NB4 (cell line): ENCODE data around the gene SEMA3C.
"Not testable (repeated sequence)": the region's sequence is repeated elsewhere in the genome, so short reads cannot be mapped to it uniquely, and the experiment has no call there.

Source experiments
- DNase-seq: peaks from one replicate; pipeline ENCODE4 v3.0.0; 2010; ENCODE audit warnings: low read depth
- H3K4me3 ChIP-seq: one replicate; pipeline ENCODE4 v1.5.1; 2011; ENCODE audit warnings: mild to moderate bottlenecking, low read depth, low read length, moderate library complexity
- MYC ChIP-seq: IDR thresholded peaks from 2 replicates; pipeline ENCODE4 v1.6.1; 2011; ENCODE audit warnings: low read depth, low read length
- POLR2A ChIP-seq: IDR thresholded peaks from 2 replicates; pipeline ENCODE4 v1.6.1; 2011; ENCODE audit warnings: mild to moderate bottlenecking; ENCODE audit not compliant: insufficient read length; ENCODE audit errors: extremely low read depth
- TF ChIP-seq, protein P1 (sequence below): IDR thresholded peaks from 2 replicates; pipeline ENCODE4 v1.6.1; 2011; ENCODE audit warnings: low read depth, low read length
- TF ChIP-seq, protein P2 (sequence below): IDR thresholded peaks from one replicate; pipeline ENCODE4 v1.5.1; 2012; ENCODE audit warnings: low read depth, low read length

Gene SEMA3C

DNA sequence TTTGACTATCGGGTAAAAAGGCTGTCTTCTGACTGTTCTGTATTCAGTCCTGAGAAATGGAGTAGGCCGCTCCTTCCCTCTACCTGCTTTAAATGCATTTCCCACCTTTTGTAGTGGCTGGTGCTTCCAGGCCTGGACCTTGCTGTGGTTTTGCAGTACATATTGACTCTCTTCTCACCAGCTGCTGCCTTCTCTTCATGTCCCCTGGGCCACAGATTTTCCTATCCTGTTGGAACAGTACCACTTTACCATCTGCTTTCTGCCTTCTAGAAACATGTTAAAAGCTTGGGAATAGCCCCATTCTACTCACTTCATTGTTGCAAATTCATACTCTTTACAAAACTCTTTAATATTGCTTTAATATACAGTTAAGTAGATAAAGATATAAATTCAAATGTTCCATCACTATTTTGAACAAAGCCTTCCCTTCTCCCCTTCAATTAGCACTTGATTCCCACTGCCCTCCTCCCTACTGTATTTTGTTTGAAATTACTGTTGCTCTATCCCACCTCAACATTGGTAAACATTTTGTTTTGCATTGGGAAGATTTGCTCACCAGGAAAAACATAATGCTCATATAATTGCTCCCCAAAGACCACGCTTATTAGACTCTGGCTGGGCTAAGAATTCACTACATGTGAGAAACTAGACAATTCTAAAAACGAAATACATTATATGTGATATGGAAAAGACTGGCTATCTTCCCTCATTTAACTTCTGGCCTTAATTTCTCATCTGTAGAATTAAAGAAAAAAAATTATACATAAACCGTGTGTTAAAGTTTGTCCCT lies 17.3 kb upstream of the SEMA3C start:
- no peak overlapping the region for H3K4me3 ChIP-seq
- no peak for DNase-seq
- TF ChIP-seq MYC (no peak), POLR2A (no peak)
- TF ChIP-seq, protein P1, sequence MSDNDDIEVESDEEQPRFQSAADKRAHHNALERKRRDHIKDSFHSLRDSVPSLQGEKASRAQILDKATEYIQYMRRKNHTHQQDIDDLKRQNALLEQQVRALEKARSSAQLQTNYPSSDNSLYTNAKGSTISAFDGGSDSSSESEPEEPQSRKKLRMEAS = no peak
- TF ChIP-seq, protein P2, sequence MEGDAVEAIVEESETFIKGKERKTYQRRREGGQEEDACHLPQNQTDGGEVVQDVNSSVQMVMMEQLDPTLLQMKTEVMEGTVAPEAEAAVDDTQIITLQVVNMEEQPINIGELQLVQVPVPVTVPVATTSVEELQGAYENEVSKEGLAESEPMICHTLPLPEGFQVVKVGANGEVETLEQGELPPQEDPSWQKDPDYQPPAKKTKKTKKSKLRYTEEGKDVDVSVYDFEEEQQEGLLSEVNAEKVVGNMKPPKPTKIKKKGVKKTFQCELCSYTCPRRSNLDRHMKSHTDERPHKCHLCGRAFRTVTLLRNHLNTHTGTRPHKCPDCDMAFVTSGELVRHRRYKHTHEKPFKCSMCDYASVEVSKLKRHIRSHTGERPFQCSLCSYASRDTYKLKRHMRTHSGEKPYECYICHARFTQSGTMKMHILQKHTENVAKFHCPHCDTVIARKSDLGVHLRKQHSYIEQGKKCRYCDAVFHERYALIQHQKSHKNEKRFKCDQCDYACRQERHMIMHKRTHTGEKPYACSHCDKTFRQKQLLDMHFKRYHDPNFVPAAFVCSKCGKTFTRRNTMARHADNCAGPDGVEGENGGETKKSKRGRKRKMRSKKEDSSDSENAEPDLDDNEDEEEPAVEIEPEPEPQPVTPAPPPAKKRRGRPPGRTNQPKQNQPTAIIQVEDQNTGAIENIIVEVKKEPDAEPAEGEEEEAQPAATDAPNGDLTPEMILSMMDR = no peak

DNA sequence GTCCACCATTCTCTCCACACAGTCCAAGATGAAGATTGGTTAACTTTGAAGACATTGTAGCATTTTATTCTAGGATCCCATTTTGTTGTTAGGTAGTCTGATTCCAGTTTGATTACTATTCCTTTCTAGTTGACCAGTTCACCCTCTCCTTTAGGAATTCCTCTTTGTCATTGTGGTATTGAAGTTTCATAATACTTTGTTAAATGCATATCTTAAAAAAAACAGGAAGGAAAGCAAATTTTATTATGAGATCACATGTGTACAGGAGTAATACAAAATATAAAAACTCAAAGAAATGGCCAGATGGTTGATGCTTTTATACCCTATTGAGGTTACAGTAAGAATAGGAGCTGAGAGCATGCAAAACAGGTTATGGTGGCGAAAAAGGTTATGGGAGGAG lies 15.5 kb upstream of the SEMA3C start:
- DNase-seq = no peak
- TF ChIP-seq, protein P2 = no peak
- TF ChIP-seq POLR2A = no peak
- no peak for TF ChIP-seq MYC
- TF ChIP-seq, protein P1 = no peak
- no peak overlapping the region for H3K4me3 ChIP-seq

DNA sequence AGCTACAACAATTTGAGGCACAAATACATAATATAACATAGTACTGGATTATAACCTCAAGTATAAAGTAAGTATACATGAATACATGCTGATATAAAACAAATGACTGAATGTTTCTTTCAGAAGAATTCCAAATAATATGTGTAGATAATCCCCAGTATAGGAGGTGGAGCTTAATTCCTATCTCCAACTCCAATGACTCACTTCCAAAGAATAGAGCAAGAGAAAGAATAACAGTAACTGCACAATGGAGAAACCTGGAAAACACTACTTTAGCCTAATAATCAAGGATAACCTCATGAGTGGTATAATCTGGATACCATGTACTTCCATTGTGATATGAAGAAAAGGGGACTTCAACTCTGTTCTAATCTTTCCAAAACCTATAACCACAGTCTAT lies 13.7 kb upstream of the SEMA3C start:
- no peak for TF ChIP-seq POLR2A
- TF ChIP-seq MYC = no peak
- TF ChIP-seq, protein P1 = no peak
- TF ChIP-seq, protein P2 = no peak
- no peak overlapping the region for H3K4me3 ChIP-seq
- no peak for DNase-seq

DNA sequence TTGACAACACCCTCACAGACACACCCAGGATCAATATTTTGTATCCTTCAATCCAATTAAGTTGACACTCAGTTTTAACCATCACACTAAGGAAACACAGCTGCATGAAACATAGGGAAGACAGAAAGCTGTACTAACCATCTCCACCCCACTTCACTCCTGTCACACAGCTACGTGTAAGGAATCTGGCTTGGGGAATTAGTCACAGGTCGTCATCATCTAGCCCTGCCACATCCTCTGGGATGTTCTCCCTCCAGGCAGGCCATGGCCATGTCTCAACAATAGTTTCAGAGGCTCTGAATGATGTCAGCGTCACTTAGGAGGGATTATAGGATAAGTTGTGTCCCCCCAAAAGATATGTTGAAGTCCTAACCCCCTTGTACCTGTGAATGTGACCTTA lies 10.8 kb upstream of the SEMA3C start:
- no peak for DNase-seq
- no peak overlapping the region for H3K4me3 ChIP-seq
- TF ChIP-seq, protein P1 = no peak
- no peak for TF ChIP-seq MYC
- TF ChIP-seq, protein P2 = no peak
- no peak for TF ChIP-seq POLR2A

DNA sequence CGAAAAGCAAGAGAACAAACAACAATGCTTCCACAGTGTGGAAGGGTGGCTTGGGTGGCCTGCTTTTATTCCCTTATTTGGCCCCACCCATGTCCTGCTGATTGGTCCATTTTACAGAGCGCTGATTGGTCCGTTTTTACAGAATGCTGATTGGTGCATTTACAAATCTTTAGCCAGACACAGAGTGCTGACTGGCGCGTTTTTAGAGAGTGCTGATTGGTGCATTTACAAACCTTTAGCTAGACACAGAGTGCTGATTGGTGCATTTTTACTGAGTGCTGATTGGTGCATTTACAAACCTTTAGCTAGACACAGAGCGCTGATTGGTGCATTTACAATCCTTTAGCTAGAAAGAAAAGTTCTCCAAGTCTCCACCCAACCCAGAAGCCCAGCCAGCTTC lies 8.1 kb upstream of the SEMA3C start:
- not testable (repeated sequence) for H3K4me3 ChIP-seq, DNase-seq

DNA sequence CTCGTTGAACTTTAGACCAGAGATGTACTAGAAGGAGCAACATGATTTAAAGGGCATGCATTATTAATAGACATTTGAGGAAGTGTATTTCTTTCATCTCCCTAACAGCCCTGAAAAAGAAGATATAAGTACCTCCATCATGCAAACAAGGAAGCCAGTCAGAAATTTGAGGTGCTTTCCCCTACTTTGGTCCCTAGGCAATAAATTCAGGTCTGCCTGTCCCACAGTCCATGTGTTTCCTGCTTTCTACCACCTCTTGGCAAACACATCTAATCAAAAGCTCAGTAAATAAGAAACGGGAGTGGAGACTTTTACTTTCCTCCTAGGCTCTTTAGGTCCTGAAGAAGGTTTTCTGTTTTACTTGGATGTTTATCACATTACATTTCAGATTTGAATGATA lies 5.2 kb upstream of the SEMA3C start:
- TF ChIP-seq POLR2A (no peak), MYC (no peak)
- TF ChIP-seq, protein P2 = no peak
- TF ChIP-seq, protein P1 = no peak
- DNase-seq = no peak

More for the DNA sequence above, 5.2 kb upstream of the SEMA3C start:
- H3K4me3 ChIP-seq = no peak overlapping the region
